ENCODE data around the gene BRIP1. TPM values are rescaled to one million over a fixed set of nuclear protein-coding genes. Genes with fewer than 3 reads are reported as not detected.

Gene BRIP1
- total RNA-seq, 2 donors from 2014 or later, result 24.2 to 25.5 TPM

- H3K4me3 Mint-ChIP-seq, result no peak overlapping the region
- no peak overlapping the region for H3K27ac ChIP-seq (ENCODE audit: low read depth, low read length)
- peaks cover 31% of the 10 kb centered on the region for H3K36me3 ChIP-seq (ENCODE audit: control insufficient read depth, insufficient read depth, low read length)
- H3K36me3 Mint-ChIP-seq (ENCODE audit: low read depth), result peaks cover 35% of the 10 kb centered on the region
- no peak overlapping the region for H3K4me3 ChIP-seq (ENCODE audit: low read length)
- DNase-seq, result no peak
- no peak overlapping the region for H3K9ac ChIP-seq (ENCODE audit: extremely low read depth, low read length, poor library complexity, severe bottlenecking)
- H3K27ac Mint-ChIP-seq, result no peak overlapping the region
- H3K9me3 ChIP-seq (ENCODE audit: control insufficient read depth, low read length), result no peaks in the 10 kb centered on the region
- H3K27me3 Mint-ChIP-seq (ENCODE audit: insufficient read depth), result no peaks in the 10 kb centered on the region
- TF ChIP-seq CTCF (conservative IDR thresholded peaks at IDR 0.05), result no peak
- H3K9me3 Mint-ChIP-seq, result no peaks in the 10 kb centered on the region
- no peaks in the 10 kb centered on the region for H3K4me1 ChIP-seq (ENCODE audit: control insufficient read depth, insufficient read depth, low read length)
- WGBS, 2 experiments (ENCODE audit: insufficient coverage in 1 of 2, insufficient read length in 1 of 2), result 92 to 100% methylated on average over 1 of the region's 1 CpG
- H3K27me3 ChIP-seq (ENCODE audit: control insufficient read depth, insufficient read depth, low read length, poor library complexity, severe bottlenecking), result no peaks in the 10 kb centered on the region
- H3K4me1 Mint-ChIP-seq, result no peaks in the 10 kb centered on the region
Observed at GRCh38 chr17:61839300-61839786, 24.0 kb downstream of the BRIP1 start.

GRCh38 chr17:61837175-61838051 is 25.9 kb downstream of the BRIP1 start:
- peak; percentile 96 for TF ChIP-seq CTCF (conservative IDR thresholded peaks at IDR 0.05)
- H3K4me3 ChIP-seq (ENCODE audit: low read length), result no peak overlapping the region
- H3K27me3 ChIP-seq (ENCODE audit: control insufficient read depth, insufficient read depth, low read length, poor library complexity, severe bottlenecking), result no peaks in the 10 kb centered on the region
- H3K27me3 Mint-ChIP-seq (ENCODE audit: insufficient read depth), result no peaks in the 10 kb centered on the region
- H3K36me3 ChIP-seq (ENCODE audit: control insufficient read depth, insufficient read depth, low read length), result peaks cover 19% of the 10 kb centered on the region
- no peak overlapping the region for H3K9ac ChIP-seq (ENCODE audit: extremely low read depth, low read length, poor library complexity, severe bottlenecking)
- H3K36me3 Mint-ChIP-seq (ENCODE audit: low read depth), result peaks cover 18% of the 10 kb centered on the region
- 89% methylated on average over 3 of the region's 4 CpGs; no CpG with 5 or more reads in 1 of the 2 experiments for WGBS, 2 experiments (ENCODE audit: insufficient coverage in 1 of 2, insufficient read length in 1 of 2)
- H3K9me3 Mint-ChIP-seq, result no peaks in the 10 kb centered on the region
- no peak overlapping the region for H3K27ac ChIP-seq (ENCODE audit: low read depth, low read length)
- H3K27ac Mint-ChIP-seq, result no peak overlapping the region
- peaks cover 3% of the 10 kb centered on the region for H3K4me1 Mint-ChIP-seq
- H3K4me3 Mint-ChIP-seq, result no peak overlapping the region
- no peaks in the 10 kb centered on the region for H3K9me3 ChIP-seq (ENCODE audit: control insufficient read depth, low read length)
- no peaks in the 10 kb centered on the region for H3K4me1 ChIP-seq (ENCODE audit: control insufficient read depth, insufficient read depth, low read length)
- peak; percentile 85 for DNase-seq

- H3K4me1 Mint-ChIP-seq, result peaks cover 3% of the 10 kb centered on the region
- no peak overlapping the region for H3K27ac Mint-ChIP-seq
- DNase-seq, result no peak
- H3K36me3 Mint-ChIP-seq (ENCODE audit: low read depth), result peaks cover 10% of the 10 kb centered on the region
- Histone ChIP-seq H3K9me3 (ENCODE audit: control insufficient read depth, low read length) (no peaks in the 10 kb centered on the region), H3K27ac (ENCODE audit: low read depth, low read length) (no peak overlapping the region), H3K4me3 (ENCODE audit: low read length) (no peak overlapping the region), H3K36me3 (ENCODE audit: control insufficient read depth, insufficient read depth, low read length) (peaks cover 10% of the 10 kb centered on the region), H3K4me1 (ENCODE audit: control insufficient read depth, insufficient read depth, low read length) (no peaks in the 10 kb centered on the region), H3K27me3 (ENCODE audit: control insufficient read depth, insufficient read depth, low read length, poor library complexity, severe bottlenecking) (no peaks in the 10 kb centered on the region), H3K9ac (ENCODE audit: extremely low read depth, low read length, poor library complexity, severe bottlenecking) (no peak overlapping the region)
- H3K27me3 Mint-ChIP-seq (ENCODE audit: insufficient read depth), result no peaks in the 10 kb centered on the region
- H3K4me3 Mint-ChIP-seq, result no peak overlapping the region
- no peak for TF ChIP-seq CTCF (conservative IDR thresholded peaks at IDR 0.05)
- H3K9me3 Mint-ChIP-seq, result no peaks in the 10 kb centered on the region
- WGBS, 2 experiments (ENCODE audit: insufficient coverage in 1 of 2, insufficient read length in 1 of 2), result 67 to 97% methylated on average over 1 to 3 of the region's 3 CpGs
Observed at GRCh38 chr17:61836266-61837174, 26.8 kb downstream of the BRIP1 start.
